BLaER1 treated with 17β-estradiol and CSF1 and Interleukin-3, amounts not matched to agents 10 nM and 100 nM (cell line): ENCODE data around the gene PTTG1IP2.
A peak's percentile ranks its signal among the peaks of the same experiment; 100 is the strongest.
"Not testable (repeated sequence)": the region's sequence is repeated elsewhere in the genome, so short reads cannot be mapped to it uniquely, and the experiment has no call there.

Experiments
- H3K27ac ChIP-seq, 11 experiments: shearing (Covaris generic); formaldehyde crosslinking; 2 replicates each; pipeline ENCODE4 v1.8.1; 2022
- H3K27me3 ChIP-seq, 11 experiments: shearing (Covaris generic); formaldehyde crosslinking; 2 replicates each; pipeline ENCODE4 v1.8.1; 2022
- H3K36me3 ChIP-seq, 11 experiments: shearing (Covaris generic); formaldehyde crosslinking; 2 replicates each; pipeline ENCODE4 v1.8.1; 2022
- H3K4me1 ChIP-seq, 10 experiments: shearing (Covaris generic); formaldehyde crosslinking; 2 replicates each; pipeline ENCODE4 v1.8.1; 2022
- H3K4me2 ChIP-seq, 11 experiments: shearing (Covaris generic); formaldehyde crosslinking; 2 replicates each; pipeline ENCODE4 v1.8.1; 2022
- H3K4me3 ChIP-seq, 10 experiments: shearing (Covaris generic); formaldehyde crosslinking; 2 replicates each; pipeline ENCODE4 v1.8.1; 2022
- H3K9ac ChIP-seq, 11 experiments: shearing (Covaris generic); formaldehyde crosslinking; 2 replicates each; pipeline ENCODE4 v1.8.1; 2022
- H3K9me3 ChIP-seq, 11 experiments: shearing (Covaris generic); formaldehyde crosslinking; replicated peaks in 1 of 11; 2 replicates each; pipeline ENCODE4 v1.8.1; 2022
- H4K20me1 ChIP-seq, 11 experiments: shearing (Covaris generic); formaldehyde crosslinking; 2 replicates each; pipeline ENCODE4 v1.8.1; 2022
- Cebpa-rat ChIP-seq, 11 experiments: shearing (Covaris generic); IDR thresholded peaks; 2 replicates each; pipeline ENCODE4 v1.8.1; 2022

PTTG1IP2 gene

GRCh38 chr7:90453259-90453891 lies 16.1 kb upstream of the PTTG1IP2 start:
- H3K9me3 ChIP-seq, result no peaks in the 10 kb centered on the region
- H3K27ac ChIP-seq, result no peak overlapping the region
- H3K9ac ChIP-seq, result no peak overlapping the region
- TF ChIP-seq Cebpa-rat (IDR thresholded peaks at IDR 0.05), result no peak
- no peaks in the 10 kb centered on the region for H3K4me1 ChIP-seq
- H3K4me2 ChIP-seq, result no peak overlapping the region
- no peaks in the 10 kb centered on the region for H3K36me3 ChIP-seq
- H4K20me1 ChIP-seq, result no peaks in the 10 kb centered on the region
- no peak overlapping the region for H3K4me3 ChIP-seq
- H3K27me3 ChIP-seq, result no peaks in the 10 kb centered on the region

- Histone ChIP-seq H3K27me3 (no peaks in the 10 kb centered on the region), H3K9ac (no peak overlapping the region), H3K27ac (no peak overlapping the region), H3K36me3 (no peaks in the 10 kb centered on the region), H3K4me2 (no peak overlapping the region), H3K9me3 (no peaks in the 10 kb centered on the region), H3K4me3 (no peak overlapping the region), H3K4me1 (no peaks in the 10 kb centered on the region), H4K20me1 (no peaks in the 10 kb centered on the region)
- no peak for TF ChIP-seq Cebpa-rat (IDR thresholded peaks at IDR 0.05)
Observed at GRCh38 chr7:90453931-90454330, 15.5 kb upstream of the PTTG1IP2 start.

DNA sequence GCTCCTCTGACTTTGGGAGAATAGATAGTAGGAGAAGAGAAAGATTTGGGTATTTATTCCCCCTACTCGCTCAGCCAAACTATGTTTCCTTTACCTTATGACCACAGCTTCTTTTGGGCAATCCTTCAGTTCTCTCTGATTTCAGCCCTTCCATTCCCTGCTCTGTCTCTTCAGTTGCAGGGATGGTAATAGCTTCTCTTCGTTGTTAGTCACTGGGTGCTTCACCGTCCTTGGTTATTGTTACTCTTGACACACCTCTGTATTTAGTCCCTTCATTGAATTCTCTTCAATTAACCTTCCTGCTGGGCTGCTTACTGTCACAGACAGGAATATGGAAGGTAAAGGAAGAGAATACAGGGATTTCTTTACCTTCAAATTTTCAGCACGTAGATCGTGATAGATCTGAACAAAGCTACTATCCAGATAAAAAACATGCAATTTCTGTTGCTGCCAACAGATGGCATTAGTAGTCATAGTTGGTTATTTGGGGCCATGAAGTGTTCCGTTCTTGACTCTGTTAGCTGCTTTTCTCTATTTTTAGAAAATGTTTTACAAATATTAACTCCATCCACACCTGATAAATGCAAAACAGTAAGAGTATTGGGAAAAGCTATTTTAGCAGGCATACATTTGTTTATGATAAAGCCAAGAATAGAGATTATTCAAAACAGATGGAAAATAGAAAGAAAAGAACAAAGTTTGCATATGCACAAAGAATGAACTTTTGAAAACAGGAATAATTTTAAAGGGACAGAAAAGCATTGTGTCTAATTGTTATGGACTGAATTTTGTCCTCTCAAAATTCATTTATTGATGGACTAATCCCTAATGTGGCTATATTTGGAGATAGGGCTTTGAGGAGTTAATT lies 14.0 kb upstream of the PTTG1IP2 start:
- Histone ChIP-seq H3K27me3 (no peaks in the 10 kb centered on the region), H3K9me3 (no peaks in the 10 kb centered on the region), H3K27ac (no peak overlapping the region), H3K4me3 (no peak overlapping the region), H3K4me2 (no peak overlapping the region), H4K20me1 (no peaks in the 10 kb centered on the region), H3K9ac (no peak overlapping the region), H3K36me3 (no peaks in the 10 kb centered on the region), H3K4me1 (no peaks in the 10 kb centered on the region)
- no peak for TF ChIP-seq Cebpa-rat (IDR thresholded peaks at IDR 0.05)

- Histone ChIP-seq H3K4me3 (no peak overlapping the region), H3K9me3 (peaks cover 0 to 6% (median under 1%) of the 10 kb centered on the region in 11 experiments; a peak in 5 of 22 replicates), H3K27me3 (no peaks in the 10 kb centered on the region), H4K20me1 (no peaks in the 10 kb centered on the region), H3K36me3 (no peaks in the 10 kb centered on the region), H3K4me2 (no peak overlapping the region), H3K9ac (no peak overlapping the region), H3K27ac (no peak overlapping the region), H3K4me1 (peaks cover 0 to 3% (median 0%) of the 10 kb centered on the region in 10 experiments; a peak in 2 of 20 replicates)
- no peak for TF ChIP-seq Cebpa-rat (IDR thresholded peaks at IDR 0.05)
Observed at GRCh38 chr7:90458104-90458503, 11.3 kb upstream of the PTTG1IP2 start.

- TF ChIP-seq Cebpa-rat (IDR thresholded peaks at IDR 0.05), result no peak
- Histone ChIP-seq H3K9me3 (peaks cover 13 to 22% (median 18%) of the 10 kb centered on the region in 11 experiments), H4K20me1 (no peaks in the 10 kb centered on the region), H3K27me3 (no peaks in the 10 kb centered on the region), H3K27ac (no peak overlapping the region), H3K36me3 (peaks cover 0 to 8% (median 4%) of the 10 kb centered on the region in 11 experiments; a peak in 6 of 22 replicates), H3K4me2 (no peak overlapping the region), H3K4me3 (no peak overlapping the region), H3K4me1 (peaks cover 0 to 5% (median 0%) of the 10 kb centered on the region in 10 experiments; a peak in 2 of 20 replicates), H3K9ac (no peak overlapping the region)
Observed at GRCh38 chr7:90459888-90460287, 9.6 kb upstream of the PTTG1IP2 start.

DNA sequence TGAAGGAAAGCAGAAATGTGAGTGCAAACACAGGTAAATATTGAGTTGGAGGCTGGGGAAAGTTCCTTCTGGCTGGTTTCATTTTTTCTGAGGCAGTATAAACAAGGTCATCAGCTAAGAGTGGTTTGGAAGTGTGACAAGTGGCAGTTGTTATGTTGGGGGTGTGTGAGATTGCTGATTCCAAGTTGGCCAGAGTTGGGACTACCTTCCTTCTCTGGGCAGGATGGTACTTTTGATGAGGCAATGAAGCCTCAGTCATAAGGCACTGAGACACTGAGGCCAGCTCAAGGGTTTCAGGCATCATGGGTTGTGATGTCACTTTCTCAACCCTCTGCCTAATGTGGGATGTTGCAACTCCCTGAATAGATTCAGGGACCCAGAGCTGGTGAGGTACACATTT lies 8.2 kb upstream of the PTTG1IP2 start:
- no peaks in the 10 kb centered on the region for H3K27me3 ChIP-seq
- no peaks in the 10 kb centered on the region for H4K20me1 ChIP-seq
- no peak overlapping the region for H3K27ac ChIP-seq
- peaks cover 0 to 8% (median 4%) of the 10 kb centered on the region in 11 experiments; a peak in 6 of 22 replicates for H3K36me3 ChIP-seq
- peaks cover 27 to 35% (median 31%) of the 10 kb centered on the region in 11 experiments for H3K9me3 ChIP-seq
- no peak overlapping the region for H3K9ac ChIP-seq
- TF ChIP-seq Cebpa-rat (IDR thresholded peaks at IDR 0.05), result no peak
- H3K4me1 ChIP-seq, result peaks cover 0 to 5% (median 0%) of the 10 kb centered on the region in 10 experiments; a peak in 2 of 20 replicates
- no peak overlapping the region for H3K4me2 ChIP-seq
- no peak overlapping the region for H3K4me3 ChIP-seq

GRCh38 chr7:90463151-90463628 lies 6.2 kb upstream of the PTTG1IP2 start:
- H3K36me3 ChIP-seq, H4K20me1 ChIP-seq, H3K9ac ChIP-seq, H3K27me3 ChIP-seq, H3K4me1 ChIP-seq: not testable (repeated sequence)
- H3K9me3 ChIP-seq, result peaks cover 27 to 35% (median 32%) of the 10 kb centered on the region in 11 experiments
- H3K4me3 ChIP-seq, result peak overlapping the region in 2 of 10 experiments; percentile 11 to 20; a peak in 1 of 20 replicates
- H3K27ac ChIP-seq, result peak overlapping the region in 2 of 11 experiments; percentile 9 to 23; a peak in 1 of 22 replicates
- peak overlapping the region in 8 of 11 experiments; percentile 11 to 38 (median 24); a peak in 8 of 22 replicates for H3K4me2 ChIP-seq

DNA sequence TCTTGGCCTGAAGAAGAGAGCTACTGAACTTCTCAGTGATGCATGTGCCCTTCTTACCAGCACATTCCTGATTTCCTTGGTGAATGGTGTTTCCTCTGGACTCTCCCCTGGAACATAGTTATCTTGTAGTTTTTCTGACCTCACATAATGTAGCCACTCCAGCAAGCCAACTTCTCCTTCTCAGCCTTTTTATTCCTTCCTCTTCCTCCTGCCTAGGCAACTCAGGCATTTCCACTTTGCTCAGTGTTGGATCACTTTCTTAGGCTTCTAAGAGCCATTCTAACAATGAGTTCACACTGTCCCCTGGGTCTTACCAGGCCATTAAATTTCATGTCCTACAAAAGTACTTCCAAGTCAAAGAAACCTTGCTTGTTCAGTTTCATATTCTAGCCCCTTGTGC lies 3.6 kb upstream of the PTTG1IP2 start:
- H3K27ac ChIP-seq, result no peak overlapping the region
- H4K20me1 ChIP-seq, result no peaks in the 10 kb centered on the region
- no peaks in the 10 kb centered on the region for H3K27me3 ChIP-seq
- H3K9ac ChIP-seq, result no peak overlapping the region
- H3K9me3 ChIP-seq, result peaks cover 27 to 36% (median 32%) of the 10 kb centered on the region in 11 experiments
- H3K4me1 ChIP-seq, result peaks cover 0 to 5% (median 0%) of the 10 kb centered on the region in 10 experiments; a peak in 2 of 20 replicates
- H3K4me3 ChIP-seq, result no peak overlapping the region
- TF ChIP-seq Cebpa-rat (IDR thresholded peaks at IDR 0.05), result no peak
- H3K4me2 ChIP-seq, result no peak overlapping the region
- H3K36me3 ChIP-seq, result peaks cover 0 to 8% (median 4%) of the 10 kb centered on the region in 11 experiments; a peak in 6 of 22 replicates

- H4K20me1 ChIP-seq, result no peaks in the 10 kb centered on the region
- no peak overlapping the region for H3K4me2 ChIP-seq
- no peak overlapping the region for H3K4me3 ChIP-seq
- no peak for TF ChIP-seq Cebpa-rat (IDR thresholded peaks at IDR 0.05)
- no peaks in the 10 kb centered on the region for H3K27me3 ChIP-seq
- no peak overlapping the region for H3K27ac ChIP-seq
- no peak overlapping the region for H3K9ac ChIP-seq
- no peaks in the 10 kb centered on the region for H3K36me3 ChIP-seq
- no peaks in the 10 kb centered on the region for H3K4me1 ChIP-seq
- 0 out of 22 replicates have a peak, but pooled peaks cover 0 to 3% (median 0%) of the 10 kb centered on the region in 11 experiments for H3K9me3 ChIP-seq
Observed at GRCh38 chr7:90472805-90473540, 3.5 kb downstream of the PTTG1IP2 start.
